Heart left ventricle (tissue), 13 donors: ENCODE data around the gene PSMB1.

Experiments used
- POLR2A ChIP-seq, 2 donors: fragments of 450-650 bp; IDR thresholded peaks; one replicate each; pipeline ENCODE4 v1.6.1; 2017; ENCODE audit warnings: antibody characterized with exemption in 2 of 2, mild to moderate bottlenecking in 2 of 2, moderate library complexity in 2 of 2
- TF ChIP-seq, protein P1 (sequence below), 12 donors: fragments of 200-600 bp; sonication (generic) in 4 of 12; IDR thresholded peaks; one replicate each; pipeline versions ENCODE4 v1.5.0 to v1.8.0; 2018 to 2022; ENCODE audit warnings: antibody characterized with exemption in 12 of 12, mild to moderate bottlenecking in 5 of 12
- donor health status: ischemic (EF 13 %, LVEDD 7.1; RV severe dilation, severe dysfunction).
- donor health status: DM: no; HTN: yes; CAD: no.
- donor health status: DM: no; HTN: no; CAD: no.
- donor health status: ischemic (EF 25% LVEDD 6.9; RV normal size, moderate dysfunction).
- donor health status: ischemic (EF 25% LVEDD 5.7; RV mildly dilated, moderate dysfunction).
- donor health status: ischemic (EF 35%, LVEDD 5.7; RV mildly dilated, moderate dysfunction).
- donor health status: nonischemic (EF 11% LVEDD 7.7; RV severe dilation, severe dysfunction).
- donor health status: DM: yes; HTN: yes; CAD: no.
- donor health status: PGD.
- donor health status: ischemic (EF 29% LVEDD 5.4; RV normal size, mild dysfunction).
- donor health status: nonischemic (EF 23%, LVEDD 6.1; RV moderate dilation, normal function).

- no peak for TF ChIP-seq POLR2A (IDR thresholded peaks at IDR 0.05)
- TF ChIP-seq, protein P1, sequence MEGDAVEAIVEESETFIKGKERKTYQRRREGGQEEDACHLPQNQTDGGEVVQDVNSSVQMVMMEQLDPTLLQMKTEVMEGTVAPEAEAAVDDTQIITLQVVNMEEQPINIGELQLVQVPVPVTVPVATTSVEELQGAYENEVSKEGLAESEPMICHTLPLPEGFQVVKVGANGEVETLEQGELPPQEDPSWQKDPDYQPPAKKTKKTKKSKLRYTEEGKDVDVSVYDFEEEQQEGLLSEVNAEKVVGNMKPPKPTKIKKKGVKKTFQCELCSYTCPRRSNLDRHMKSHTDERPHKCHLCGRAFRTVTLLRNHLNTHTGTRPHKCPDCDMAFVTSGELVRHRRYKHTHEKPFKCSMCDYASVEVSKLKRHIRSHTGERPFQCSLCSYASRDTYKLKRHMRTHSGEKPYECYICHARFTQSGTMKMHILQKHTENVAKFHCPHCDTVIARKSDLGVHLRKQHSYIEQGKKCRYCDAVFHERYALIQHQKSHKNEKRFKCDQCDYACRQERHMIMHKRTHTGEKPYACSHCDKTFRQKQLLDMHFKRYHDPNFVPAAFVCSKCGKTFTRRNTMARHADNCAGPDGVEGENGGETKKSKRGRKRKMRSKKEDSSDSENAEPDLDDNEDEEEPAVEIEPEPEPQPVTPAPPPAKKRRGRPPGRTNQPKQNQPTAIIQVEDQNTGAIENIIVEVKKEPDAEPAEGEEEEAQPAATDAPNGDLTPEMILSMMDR (IDR thresholded peaks at IDR 0.05) = no peak
Observed at GRCh38 chr6:170506446-170506845, 46.7 kb downstream of the PSMB1 start.
